ENCODE measurements around the gene APOM. TPM values are rescaled to one million over a fixed set of nuclear protein-coding genes. Genes with fewer than 3 reads are reported as not detected.

The APOM gene
- total RNA-seq, 1 experiment from 2014 or later = 3.7 TPM

DNA sequence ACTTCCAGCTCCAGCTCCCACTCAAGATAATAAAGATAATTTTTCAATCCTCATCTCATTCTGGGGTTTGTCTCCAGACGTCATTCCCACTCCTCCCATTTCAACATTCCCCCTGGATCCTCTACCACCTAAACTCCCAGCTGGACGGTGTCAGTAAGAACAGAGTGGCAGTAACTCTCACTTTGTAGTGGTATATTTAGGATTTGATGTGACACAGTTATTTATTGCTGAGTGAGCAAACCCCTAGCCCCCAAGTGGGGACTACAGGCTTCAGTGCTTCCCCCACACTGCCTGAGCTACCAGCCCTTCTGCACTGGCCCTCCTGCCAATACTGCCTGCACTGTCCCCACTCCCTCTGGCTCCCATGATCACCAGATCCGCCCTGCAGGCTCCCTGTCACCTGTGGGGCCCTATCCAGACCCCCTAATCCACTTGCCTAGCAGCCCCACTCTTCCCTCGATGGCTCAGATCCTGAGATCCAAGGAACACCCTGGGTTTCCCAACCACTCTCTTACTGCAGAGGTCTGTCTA, 2.5 kb downstream of the APOM start:
- no peak for DNase-seq (ENCODE audit: low read depth)

GRCh38 chr6:31658983-31659648, 3.4 kb downstream of the APOM start:
- no peak for DNase-seq (ENCODE audit: low read depth)

DNA sequence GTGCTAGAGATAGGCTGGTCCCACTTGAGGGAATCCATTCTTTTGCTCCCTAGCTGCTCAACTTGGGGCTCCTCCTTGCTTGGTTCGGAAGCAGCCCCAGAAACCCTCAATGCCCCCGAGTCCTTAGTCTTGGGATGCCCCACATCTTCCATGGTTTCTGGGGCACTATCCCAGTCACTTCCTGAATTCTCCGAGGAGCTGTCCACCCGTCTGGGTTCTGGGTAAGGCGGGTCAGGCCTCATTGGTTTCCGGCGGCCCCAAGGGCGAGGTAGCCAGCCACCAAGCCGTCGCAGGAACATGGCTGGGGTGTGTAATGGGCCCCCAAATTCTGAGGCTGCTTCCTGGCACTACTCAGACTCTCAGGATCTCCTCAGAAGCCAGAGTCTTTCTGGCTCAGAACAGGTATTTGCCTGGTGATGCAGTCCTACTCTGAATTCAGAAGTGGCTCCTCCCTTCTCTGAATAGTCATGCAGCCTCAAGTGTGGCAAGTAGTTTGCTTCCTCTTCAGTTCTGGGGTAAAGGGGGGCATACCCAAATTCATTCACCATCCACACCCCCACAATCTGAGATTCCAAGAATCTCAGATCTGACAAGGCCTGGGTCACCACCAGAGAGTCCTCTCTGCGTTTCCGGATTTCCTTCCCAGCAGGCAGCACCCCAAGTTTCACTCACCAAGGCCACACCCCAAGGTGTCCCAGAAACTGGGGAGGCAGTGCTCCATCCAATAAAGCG, 4.1 kb downstream of the APOM start:
- peak; percentile 55 for DNase-seq (ENCODE audit: low read depth)

GRCh38 chr6:31660381-31661261, 4.9 kb downstream of the APOM start, which contains the start of gene C6orf47:
Gene C6orf47 (minus strand): TSS chr6:31660778. CDS start chr6:31659947, 831 bp downstream.
- DNase-seq (ENCODE audit: low read depth) = peak; percentile 87

DNA sequence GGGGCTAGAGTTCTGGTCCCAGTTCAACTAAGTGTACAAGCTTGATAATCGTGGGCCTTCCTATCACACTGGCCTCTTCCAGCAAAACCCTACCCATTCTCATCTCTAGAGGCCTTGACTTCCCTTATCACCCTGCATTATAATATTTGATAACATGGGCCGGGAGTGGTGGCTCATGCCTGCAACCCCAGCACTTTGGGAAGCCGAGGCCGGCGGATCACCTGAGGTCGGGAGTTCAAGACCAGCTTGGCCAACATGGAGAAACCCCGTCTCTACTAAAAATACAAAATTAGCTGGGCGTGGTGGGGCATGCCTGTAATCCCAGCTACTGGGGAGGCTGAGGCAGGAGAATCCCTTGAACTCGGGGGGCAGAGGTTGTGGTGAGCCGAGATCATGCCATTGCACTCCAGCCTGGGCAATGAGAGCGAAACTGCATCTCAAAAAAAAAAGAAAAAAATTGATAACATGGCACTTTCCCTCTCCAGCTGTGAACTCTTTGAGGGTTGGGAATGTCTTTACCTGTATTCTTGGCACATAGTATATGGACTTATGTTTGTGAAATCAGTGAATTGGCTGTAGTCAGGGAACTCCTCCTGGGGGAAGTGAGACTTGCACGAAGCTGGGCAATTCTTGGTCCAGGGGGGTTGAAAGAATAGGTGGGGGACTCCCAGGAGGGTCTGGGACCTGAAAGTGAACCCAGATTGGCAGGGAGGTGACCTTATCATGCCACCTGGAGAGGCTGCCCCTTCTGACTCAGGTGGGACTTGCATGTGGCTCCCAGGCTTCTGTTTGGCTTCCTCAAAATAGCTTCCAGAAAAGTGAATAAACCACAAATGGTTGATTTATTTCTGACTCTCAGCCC, 5.8 kb downstream of the APOM start:
- DNase-seq (ENCODE audit: low read depth) = no peak

DNA sequence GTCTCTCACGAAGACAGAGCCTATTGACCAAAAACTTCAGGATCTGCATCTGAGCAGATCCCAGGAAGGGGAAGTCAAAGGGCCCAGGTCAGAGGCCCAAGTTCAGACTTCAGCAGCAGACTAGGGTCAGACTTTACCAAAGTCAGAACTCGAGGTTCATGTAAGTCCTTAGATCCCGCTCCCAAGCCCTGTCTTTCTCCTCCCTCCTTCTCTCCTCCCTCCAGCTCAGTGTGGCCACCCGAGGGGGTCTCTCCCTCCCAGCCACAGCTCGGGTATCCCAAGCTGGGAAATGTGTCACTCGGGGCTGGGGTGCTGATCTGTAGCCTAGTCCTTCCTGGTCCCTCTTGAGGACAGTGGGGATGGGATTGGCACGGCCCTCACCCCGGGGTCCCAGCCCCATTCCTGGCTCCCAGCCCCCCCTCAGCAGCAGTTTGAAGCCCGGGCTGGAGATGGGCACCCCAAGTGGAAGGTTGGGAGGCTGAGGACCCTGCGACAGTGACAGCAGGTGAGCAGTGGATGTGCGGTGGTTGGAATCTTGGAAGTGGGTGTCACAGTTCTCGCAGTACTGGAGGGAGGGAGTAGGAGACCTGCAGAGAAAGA, 6.5 kb downstream of the APOM start:
- DNase-seq (ENCODE audit: low read depth) = no peak

- DNase-seq (ENCODE audit: low read depth) = no peak
Observed at GRCh38 chr6:31663126-31663960, 7.6 kb downstream of the APOM start.

GRCh38 chr6:31663961-31664789, 8.5 kb downstream of the APOM start:
- DNase-seq (ENCODE audit: low read depth) = peak; percentile 95

GRCh38 chr6:31664790-31665500, 9.3 kb downstream of the APOM start, which contains the start of gene GPANK1:
Gene GPANK1 (minus strand): TSS chr6:31664997. CDS start chr6:31664478, 519 bp downstream.
- DNase-seq (ENCODE audit: low read depth) = peak; percentile 99

DNA sequence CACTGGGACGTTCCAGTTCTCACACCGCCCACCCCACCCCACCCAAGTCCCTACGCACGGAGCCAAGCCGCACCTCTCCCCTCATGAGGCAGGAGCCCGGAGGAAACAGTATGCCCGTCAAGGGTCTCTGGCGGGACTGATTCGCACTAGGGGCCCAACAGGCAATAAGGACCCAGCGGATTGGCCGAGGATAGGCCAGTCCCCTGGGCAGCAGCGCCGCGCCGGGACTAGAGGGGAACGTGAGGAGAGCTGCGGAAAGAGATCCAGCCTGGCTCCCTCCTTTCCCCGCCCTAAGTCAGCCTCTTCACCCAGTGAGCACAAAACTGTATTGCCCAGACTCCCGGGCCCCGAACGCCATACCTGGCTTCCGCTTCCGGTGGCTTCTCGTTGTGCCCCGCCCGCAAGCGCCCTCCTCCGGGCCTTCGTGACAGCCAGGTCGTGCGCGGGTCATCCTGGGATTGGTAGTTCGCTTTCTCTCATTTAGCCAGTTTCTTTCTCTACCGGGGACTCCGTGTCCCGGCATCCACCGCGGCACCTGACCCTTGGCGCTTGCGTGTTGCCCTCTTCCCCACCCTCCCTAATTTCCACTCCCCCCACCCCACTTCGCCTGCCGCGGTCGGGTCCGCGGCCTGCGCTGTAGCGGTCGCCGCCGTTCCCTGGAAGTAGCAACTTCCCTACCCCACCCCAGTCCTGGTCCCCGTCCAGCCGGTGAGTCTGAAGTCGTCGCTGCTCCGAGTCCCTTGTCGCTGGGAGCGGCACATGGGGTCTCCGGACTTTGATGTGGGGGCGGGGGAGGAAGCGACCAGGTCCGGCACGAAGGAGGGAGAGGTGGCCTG, 10.0 kb downstream of the APOM start, which contains the start of gene CSNK2B:
Gene CSNK2B, plus strand, starts transcription at position 580 of the 836 bp plus-strand sequence. CDS start 752 bp downstream, outside the sequence.
- DNase-seq (ENCODE audit: low read depth) = peak; percentile 100

DNA sequence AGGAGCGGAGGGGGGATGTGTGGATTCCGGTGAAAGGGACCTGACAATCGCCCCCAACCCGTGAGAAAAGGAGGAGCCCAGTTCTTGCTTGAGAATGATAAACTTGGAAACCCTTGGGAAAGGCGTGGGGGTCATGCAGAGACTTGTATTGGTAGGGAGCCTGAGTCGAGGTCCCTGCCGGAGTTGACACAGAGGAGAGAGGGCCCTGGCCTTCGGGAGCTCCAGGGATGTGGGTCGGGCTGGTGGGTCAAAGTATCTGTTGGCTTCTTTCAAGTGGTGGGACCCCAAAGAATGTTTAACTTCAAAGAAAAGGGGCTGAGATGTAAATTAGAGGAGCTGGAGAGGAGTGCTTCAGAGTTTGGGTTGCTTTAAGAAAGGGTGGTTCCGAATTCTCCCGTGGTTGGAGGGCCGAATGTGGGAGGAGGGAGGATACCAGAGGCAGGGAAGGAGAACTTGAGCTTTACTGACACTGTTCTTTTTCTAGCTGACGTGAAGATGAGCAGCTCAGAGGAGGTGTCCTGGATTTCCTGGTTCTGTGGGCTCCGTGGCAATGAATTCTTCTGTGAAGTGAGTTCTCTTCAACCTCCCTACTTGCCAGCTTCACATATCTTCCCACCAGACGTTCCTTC, 10.8 kb downstream of the APOM start:
- peak; percentile 33 for DNase-seq (ENCODE audit: low read depth)

GRCh38 chr6:31669676-31670075, 14.0 kb downstream of the APOM start, which contains the start of gene LY6G5B:
Gene LY6G5B (plus strand): TSS chr6:31669976. CDS start chr6:31670951, 975 bp downstream.
- no peak for DNase-seq (ENCODE audit: low read depth)

DNA sequence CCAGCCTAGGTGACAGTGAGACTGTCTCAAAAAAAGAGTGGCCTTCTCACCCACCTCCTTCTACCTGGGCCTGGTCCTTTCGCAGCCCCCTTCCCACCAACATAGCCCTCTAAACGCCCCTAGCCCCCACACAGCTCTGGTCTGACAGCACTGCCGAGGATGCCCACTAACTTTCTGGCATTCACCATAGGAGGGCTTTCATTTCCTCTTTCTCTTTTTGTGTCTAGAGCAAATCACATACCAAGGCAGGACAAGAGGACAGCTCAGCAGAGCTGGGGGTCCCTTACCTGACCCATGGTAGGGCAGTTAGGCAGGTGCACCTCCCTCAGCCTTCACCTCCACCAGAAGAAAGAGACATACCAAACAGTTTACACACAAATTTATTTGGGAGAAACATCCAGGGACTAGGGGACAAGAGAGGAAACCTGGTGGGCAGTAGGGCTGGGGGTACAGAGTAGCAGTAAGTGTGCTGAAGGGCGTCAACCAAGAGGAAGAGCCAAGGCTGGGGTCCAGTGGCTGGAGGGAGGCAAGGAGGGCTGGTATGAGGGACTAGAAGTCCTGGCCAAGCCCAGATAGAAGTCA, 20.7 kb downstream of the APOM start:
- DNase-seq (ENCODE audit: low read depth) = no peak

DNA sequence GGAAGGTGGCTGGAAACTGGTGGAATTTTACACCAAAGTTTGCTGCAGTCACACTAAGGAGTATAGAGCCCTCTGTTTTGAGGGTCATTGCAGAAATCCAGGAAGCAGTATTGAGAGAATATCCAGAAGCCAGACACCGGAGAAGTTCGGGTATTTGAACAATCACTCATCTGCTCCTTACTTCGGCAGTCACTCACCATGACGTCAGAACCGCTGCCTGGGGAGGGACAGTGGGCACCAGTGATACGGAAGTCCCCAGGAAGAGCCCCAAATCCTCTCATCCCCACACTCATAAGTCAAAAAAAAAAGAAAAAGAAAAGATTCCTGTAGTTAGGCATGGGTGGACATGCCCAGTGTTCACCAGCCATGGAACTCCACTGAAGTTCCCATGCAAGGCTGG, 21.2 kb downstream of the APOM start:
- no peak for DNase-seq (ENCODE audit: low read depth)

DNA sequence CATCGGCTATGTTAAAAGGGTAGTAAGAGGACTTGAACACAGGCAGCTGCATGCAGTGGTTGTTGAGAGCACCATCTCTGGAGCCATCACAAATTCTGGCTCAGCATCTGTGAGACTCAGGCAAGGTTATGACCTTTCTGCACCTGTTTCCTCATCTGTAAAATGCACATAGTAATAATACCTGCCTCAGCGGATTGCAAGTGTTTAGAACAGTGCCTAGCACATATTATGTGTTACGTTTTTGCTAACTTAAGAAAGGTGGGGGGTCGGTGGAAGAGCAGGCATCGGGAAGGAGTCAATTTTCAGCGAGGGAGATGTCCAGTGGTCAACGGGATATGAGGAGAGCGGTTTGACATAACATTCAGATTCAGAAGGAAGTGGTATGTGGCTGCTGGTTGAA, 22.3 kb downstream of the APOM start:
- no peak for DNase-seq (ENCODE audit: low read depth)

Data from M059J (cell line).